Measurements from ENCODE around the gene TSHR. TPM values are rescaled to one million over a fixed set of nuclear protein-coding genes. Genes with fewer than 3 reads are reported as not detected.

TSHR gene
- total and polyA plus RNA-seq, 7 donors: 0.47 to 0.60 TPM; not detected in 5

GRCh38 chr14:81023095-81023710, 67.8 kb downstream of the TSHR start:
- Histone ChIP-seq H3K27me3 (no peaks in the 10 kb centered on the region), H3K36me3 (no peaks in the 10 kb centered on the region), H3K9me3 (no peaks in the 10 kb centered on the region), H3K4me3 (no peak overlapping the region), H3K27ac (no peak overlapping the region), H3K4me1 (no peaks in the 10 kb centered on the region)
- no peak for TF ChIP-seq POLR2A (IDR thresholded peaks at IDR 0.05)
- no peak for TF ChIP-seq POLR2AphosphoS5 (IDR thresholded peaks at IDR 0.05)
- TF ChIP-seq EP300 (IDR thresholded peaks at IDR 0.05): no peak
- TF ChIP-seq CTCF (IDR thresholded peaks at IDR 0.05): no peak
- no peak for DNase-seq
- intact Hi-C loops (cut with DNase I): no loop called here

- no peak overlapping the region for H3K27ac ChIP-seq
- H3K4me3 ChIP-seq: no peak overlapping the region
- H3K9me3 ChIP-seq: no peaks in the 10 kb centered on the region
- 78 to 87% methylated on average over 1 of the region's 1 CpG for WGBS, 2 donors
- no peaks in the 10 kb centered on the region for H3K36me3 ChIP-seq
- TF ChIP-seq EP300 (IDR thresholded peaks at IDR 0.05): no peak
- no peak for TF ChIP-seq POLR2AphosphoS5 (IDR thresholded peaks at IDR 0.05)
- no peak for TF ChIP-seq CTCF (IDR thresholded peaks at IDR 0.05)
- no peak for TF ChIP-seq POLR2A (IDR thresholded peaks at IDR 0.05)
- DNase-seq: no peak
- H3K27me3 ChIP-seq: no peaks in the 10 kb centered on the region
- no peaks in the 10 kb centered on the region for H3K4me1 ChIP-seq
- intact Hi-C loops (cut with DNase I): no loop called here
Measured at GRCh38 chr14:81028461-81028860, 73.0 kb downstream of the TSHR start.

DNA sequence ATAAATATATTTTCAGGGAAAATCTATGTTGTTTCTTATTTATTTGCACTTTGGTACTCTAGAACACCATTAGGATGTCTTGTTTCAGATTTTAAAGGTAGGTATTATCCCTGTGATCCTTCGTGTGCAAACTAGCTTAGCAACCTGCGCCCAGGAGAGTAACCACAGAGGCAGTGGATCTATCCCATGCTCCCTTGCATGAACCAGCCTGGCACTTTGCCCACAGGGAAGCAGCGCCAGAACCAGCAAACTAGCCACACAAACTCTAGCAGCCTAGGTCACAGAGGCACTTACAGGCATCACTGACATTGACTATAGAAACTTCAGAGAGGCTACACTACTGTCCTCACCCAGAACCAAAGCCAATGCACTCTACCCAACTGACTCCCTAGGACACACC, 76.1 kb downstream of the TSHR start:
- TF ChIP-seq POLR2AphosphoS5 (IDR thresholded peaks at IDR 0.05) (no peak), EP300 (IDR thresholded peaks at IDR 0.05) (no peak), CTCF (IDR thresholded peaks at IDR 0.05) (no peak), POLR2A (IDR thresholded peaks at IDR 0.05) (no peak)
- no peaks in the 10 kb centered on the region for H3K4me1 ChIP-seq
- WGBS, 2 donors: 52 to 67% methylated on average over 3 of the region's 3 CpGs
- DNase-seq: no peak
- peaks cover 0 to 4% (median 0%) of the 10 kb centered on the region in 4 donors for H3K9me3 ChIP-seq
- intact Hi-C loops (cut with DNase I): no loop called here
- H3K27ac ChIP-seq: no peak overlapping the region
- H3K27me3 ChIP-seq: no peaks in the 10 kb centered on the region
- H3K36me3 ChIP-seq: no peaks in the 10 kb centered on the region
- no peak overlapping the region for H3K4me3 ChIP-seq

- intact Hi-C loops (cut with DNase I): no loop called here
- Histone ChIP-seq H3K4me1 (no peaks in the 10 kb centered on the region), H3K36me3 (no peaks in the 10 kb centered on the region), H3K9me3 (peaks cover 0 to 4% (median 0%) of the 10 kb centered on the region in 4 donors), H3K27ac (no peak overlapping the region), H3K27me3 (no peaks in the 10 kb centered on the region), H3K4me3 (no peak overlapping the region)
- 39 to 53% methylated on average over 1 of the region's 1 CpG for whole genome bisulfite sequencing, 2 donors
- no peak for TF ChIP-seq EP300 (IDR thresholded peaks at IDR 0.05)
- no peak for TF ChIP-seq POLR2A (IDR thresholded peaks at IDR 0.05)
- TF ChIP-seq CTCF (IDR thresholded peaks at IDR 0.05): no peak
- no peak for TF ChIP-seq POLR2AphosphoS5 (IDR thresholded peaks at IDR 0.05)
- DNase-seq: no peak
Measured at GRCh38 chr14:81033698-81034240, 78.3 kb downstream of the TSHR start.

- TF ChIP-seq EP300 (IDR thresholded peaks at IDR 0.05) (no peak), CTCF (IDR thresholded peaks at IDR 0.05) (no peak), POLR2AphosphoS5 (IDR thresholded peaks at IDR 0.05) (no peak), POLR2A (IDR thresholded peaks at IDR 0.05) (no peak)
Measured at GRCh38 chr14:81042438-81042837, 87.0 kb downstream of the TSHR start.

More at GRCh38 chr14:81042438-81042837, 87.0 kb downstream of the TSHR start:
- intact Hi-C loops (cut with DNase I): no loop called here
- Histone ChIP-seq H3K36me3 (no peaks in the 10 kb centered on the region), H3K4me1 (no peaks in the 10 kb centered on the region), H3K9me3 (no peaks in the 10 kb centered on the region), H3K27ac (no peak overlapping the region), H3K4me3 (no peak overlapping the region), H3K27me3 (no peaks in the 10 kb centered on the region)
- WGBS, 2 donors: 74 to 77% methylated on average over 1 of the region's 1 CpG
- no peak for DNase-seq

Data from sigmoid colon (tissue), 7 donors.